ENCODE measurements around the gene HELLS.

GRCh38 chr10:94622666-94623205 lies 77.1 kb downstream of the HELLS start:
- TF ChIP-seq CTCF (conservative IDR thresholded peaks at IDR 0.05) (no peak), EZH2 (IDR thresholded peaks at IDR 0.05; ENCODE audit: low read depth) (no peak)

Data from PC-9 (cell line).